Middle frontal gyrus (tissue), 1 donor: Measurements from ENCODE around the gene PNKP.

Experiments
- DNase-seq: peaks from one replicate; pipeline ENCODE4 v3.0.0-alpha.2; 2015; ENCODE audit warnings: low spot score; ENCODE audit errors: extremely low spot score

PNKP gene

DNA sequence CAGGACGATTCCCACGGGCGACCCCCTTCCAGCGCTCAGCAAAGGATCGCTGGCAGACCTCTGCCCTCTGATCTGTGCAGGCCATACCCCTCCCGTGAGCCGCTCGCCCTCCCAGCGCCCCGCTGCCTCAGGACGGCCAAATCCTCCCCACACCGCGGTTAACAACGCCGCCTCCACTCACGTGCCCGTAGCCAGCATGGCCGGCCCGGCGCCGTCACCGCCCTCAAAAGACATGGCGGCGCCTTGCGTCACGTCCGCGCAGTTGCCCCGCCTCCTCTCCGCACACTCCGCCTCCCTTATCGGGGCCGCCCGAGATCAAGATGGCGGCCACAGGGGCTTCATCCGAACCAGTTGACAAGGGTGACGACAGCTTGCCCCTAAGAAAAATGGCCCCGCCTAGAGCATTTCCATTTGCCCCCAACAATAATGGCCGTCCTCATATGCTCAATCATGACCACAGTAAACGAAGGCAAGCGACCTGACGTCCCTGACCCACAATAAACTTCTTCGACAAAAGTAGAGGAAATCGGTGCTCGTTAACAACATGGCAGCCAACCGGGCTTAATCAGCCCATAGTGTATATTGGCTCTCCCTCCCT lies 9.1 kb upstream of the PNKP start:
- DNase-seq: peak; percentile 98

- DNase-seq: peak; percentile 48
These were observed 8.6 kb upstream of the PNKP start for GRCh38 chr19:49875857-49876421.

DNA sequence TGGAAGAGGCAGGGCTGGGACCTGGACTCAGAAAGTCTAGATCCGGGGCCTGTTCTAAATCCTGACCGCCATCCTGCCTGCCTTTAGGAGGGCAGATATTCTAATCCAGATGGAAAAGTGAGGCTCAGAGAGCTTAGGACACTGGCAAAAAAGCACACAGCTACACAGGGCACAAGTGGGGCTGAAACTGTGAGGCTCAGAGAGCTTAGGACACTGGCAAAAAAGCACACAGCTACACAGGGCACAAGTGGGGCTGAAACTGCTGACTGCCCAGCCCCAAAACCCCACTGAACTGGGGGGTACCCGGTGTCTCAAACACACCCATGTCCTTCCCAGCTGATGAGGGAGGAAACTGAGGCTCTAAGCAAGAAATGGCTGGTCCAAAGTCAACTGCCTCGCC lies 7.8 kb upstream of the PNKP start:
- no peak for DNase-seq

- no peak for DNase-seq
These were observed 7.3 kb upstream of the PNKP start for GRCh38 chr19:49874503-49875157.

- no peak for DNase-seq
These were observed 6.5 kb upstream of the PNKP start for GRCh38 chr19:49873834-49874233.

GRCh38 chr19:49873129-49873521 lies 5.7 kb upstream of the PNKP start:
- DNase-seq: no peak

DNA sequence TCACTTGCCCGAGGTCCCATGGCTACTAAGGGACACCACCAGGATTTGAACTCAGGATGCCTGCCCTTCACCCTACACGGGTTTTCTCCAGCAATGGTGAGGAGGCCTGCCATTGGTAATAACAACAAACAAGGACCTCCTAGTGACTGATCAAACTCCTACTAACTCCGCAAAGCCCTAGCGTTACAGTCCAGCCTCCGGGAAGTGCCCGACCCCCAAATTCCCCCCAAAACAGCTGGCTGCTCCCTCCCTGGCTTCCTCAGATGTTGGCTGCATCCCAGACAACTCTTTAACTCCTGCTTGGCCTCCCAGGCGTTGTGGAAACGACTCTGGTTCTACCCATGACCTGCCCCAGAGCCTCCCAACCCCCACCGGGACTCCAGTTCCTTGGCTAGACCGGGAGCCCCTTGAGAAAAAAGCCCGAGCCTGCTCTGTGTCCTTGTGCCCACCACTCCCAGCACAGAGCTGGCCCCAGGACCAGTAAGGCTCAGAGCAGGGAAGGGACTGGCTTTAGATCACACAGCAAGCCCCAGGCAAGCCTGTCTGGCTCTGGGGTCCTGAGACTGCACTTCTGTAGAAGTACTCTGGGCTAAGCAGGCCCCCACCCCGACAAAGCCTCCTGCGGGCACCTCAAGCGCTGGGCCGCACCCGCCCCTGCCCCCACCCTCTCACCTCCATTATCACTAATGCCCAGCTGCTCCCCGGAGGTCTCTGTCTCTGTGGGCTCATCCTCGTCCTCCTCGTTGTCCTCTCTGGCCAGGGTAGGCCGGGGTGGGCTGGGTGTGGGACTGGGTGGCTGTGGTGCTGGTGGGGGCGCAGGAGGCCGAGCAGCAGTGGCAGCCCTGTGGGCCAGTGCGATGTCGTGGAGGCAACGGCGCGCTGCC lies 5.1 kb upstream of the PNKP start:
- no peak for DNase-seq

DNA sequence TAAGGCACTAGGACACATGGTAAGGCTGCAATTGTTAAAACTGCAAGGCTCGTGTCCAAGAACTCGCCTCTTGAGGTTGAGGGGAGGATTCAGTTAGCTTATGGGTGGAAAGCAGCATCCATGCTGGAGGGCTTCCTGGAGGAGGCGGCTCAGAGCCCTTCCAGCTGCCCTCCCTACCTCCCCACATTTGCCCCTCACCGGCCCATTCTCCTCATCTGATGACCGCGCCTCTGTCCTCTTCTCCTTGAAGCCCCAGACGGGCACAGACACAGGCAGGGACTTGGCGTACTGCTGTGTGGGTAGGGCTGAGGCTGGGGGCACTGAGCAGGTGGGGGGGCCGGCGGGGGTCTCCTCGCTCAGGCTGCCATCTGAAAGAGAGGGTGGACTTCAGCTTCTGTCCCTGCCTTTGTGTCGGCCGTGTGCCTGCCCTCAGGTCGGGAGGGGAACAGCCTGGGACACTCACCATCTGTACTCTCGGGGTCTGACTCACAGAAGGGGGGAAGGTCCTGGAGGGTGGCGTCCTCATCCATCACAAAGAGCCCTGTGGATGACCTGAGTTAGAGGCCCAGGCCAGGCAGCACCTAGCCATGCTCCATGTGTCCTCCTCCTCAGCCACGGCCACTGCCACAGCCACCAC lies 4.1 kb upstream of the PNKP start:
- no peak for DNase-seq

- DNase-seq: no peak
These were observed 3.0 kb upstream of the PNKP start for GRCh38 chr19:49870309-49870901.

GRCh38 chr19:49869484-49870308 lies 2.3 kb upstream of the PNKP start:
- peak; percentile 100 for DNase-seq

GRCh38 chr19:49869009-49869483 lies 1.7 kb upstream of the PNKP start:
- no peak for DNase-seq

DNA sequence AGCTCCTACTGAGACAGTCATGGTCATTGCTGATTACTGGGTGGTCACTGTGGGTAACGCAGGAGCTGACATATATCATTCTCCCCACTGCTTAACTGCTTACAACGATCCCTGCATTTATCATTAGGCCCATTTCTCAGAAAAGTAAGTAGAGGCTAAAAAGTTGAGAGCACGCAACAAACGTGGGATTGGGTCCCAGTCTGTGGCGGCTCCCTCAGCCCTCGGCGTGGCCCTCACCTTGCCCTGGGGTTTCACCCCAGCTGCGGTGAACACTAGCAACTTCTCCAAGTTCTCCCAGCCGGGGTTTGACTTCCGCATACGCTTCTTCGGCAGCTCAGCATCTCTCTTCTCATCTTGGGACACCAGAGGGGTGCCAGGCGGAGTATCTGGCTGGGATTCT lies 2.5 kb downstream of the PNKP start:
- no peak for DNase-seq

- no peak for DNase-seq
These were observed 3.4 kb downstream of the PNKP start for GRCh38 chr19:49863935-49864320.

DNA sequence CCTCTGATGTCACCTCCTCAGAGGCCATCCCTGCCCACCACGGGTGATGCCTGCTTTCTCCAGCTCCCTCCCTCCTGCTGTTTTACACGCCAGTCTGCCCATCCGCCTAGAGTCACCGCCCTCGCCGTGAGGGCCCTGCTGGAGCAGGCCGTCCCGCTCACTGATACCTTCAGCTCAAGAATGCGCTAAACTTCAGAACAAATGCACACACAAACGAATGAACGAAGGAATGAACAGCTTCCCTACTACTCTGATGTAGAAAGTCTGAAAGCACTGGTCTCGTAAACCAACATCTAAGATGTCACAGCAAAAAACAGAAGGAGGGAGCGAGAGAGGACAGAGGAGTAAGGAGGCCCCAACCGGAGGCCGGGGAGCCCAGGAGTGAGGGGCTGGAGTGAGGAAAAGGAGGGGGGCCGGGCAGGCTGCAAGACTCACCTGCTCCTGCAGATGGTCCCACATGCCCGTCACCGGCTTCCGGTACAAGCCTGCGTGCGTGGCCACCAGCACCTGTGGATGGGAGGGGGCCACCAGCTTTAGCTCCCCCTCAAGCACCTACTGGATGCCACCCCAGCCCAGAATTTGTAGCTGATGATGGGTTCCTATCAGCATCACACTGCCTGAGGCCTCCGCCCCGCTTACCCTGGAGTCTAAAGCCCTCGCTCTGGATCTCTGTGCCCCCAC lies 4.0 kb downstream of the PNKP start:
- DNase-seq: no peak

GRCh38 chr19:49862391-49863253 lies 4.8 kb downstream of the PNKP start:
- no peak for DNase-seq

DNA sequence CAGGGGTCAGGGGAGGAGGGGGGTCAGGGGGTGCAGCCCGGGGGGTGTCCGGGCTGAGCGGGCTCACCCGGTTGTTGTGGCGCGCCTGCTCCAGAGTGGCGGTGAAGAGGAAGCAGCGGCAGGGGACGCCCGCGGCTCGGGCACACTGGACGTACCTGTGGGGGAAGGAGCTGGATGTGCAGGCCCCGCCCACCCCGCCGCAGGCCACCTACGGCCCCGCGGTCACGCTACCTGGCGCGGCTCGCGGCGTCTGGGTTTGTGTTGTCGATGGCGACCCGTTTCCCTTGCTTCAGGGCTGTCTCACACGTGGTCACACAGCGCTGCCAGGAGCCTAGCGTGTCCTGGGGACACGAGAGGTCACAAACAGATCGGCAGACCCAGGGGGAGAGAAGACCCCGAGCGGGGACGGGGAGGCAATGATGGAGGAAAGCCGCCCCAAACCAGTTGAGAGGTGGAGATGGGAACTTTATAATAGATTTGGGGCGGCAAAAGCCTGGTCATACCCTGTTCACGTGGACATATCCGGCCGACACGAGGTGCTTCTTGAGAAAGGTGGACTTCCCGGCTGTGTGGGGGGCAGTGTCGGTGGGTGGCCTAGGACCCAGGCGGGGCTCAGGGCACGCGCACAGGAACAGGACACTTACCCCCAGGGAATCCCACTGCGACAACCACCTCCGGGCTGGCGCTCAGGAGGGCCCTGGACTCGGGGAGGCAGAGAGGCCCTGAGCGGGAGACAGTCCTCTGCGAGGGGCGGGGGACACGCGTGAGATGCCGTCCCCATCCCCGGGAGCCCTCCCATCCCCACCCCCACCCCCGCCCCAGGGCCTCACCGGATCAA lies 5.6 kb downstream of the PNKP start:
- no peak for DNase-seq

- DNase-seq: no peak
These were observed 6.3 kb downstream of the PNKP start for GRCh38 chr19:49861107-49861506.
